Measurements from ENCODE around the gene MTHFR. TPM values are rescaled to one million over a fixed set of nuclear protein-coding genes. Genes with fewer than 3 reads are reported as not detected.

The MTHFR gene
- total RNA-seq, result 19.4 and 25.1 TPM in 2 replicates

DNA sequence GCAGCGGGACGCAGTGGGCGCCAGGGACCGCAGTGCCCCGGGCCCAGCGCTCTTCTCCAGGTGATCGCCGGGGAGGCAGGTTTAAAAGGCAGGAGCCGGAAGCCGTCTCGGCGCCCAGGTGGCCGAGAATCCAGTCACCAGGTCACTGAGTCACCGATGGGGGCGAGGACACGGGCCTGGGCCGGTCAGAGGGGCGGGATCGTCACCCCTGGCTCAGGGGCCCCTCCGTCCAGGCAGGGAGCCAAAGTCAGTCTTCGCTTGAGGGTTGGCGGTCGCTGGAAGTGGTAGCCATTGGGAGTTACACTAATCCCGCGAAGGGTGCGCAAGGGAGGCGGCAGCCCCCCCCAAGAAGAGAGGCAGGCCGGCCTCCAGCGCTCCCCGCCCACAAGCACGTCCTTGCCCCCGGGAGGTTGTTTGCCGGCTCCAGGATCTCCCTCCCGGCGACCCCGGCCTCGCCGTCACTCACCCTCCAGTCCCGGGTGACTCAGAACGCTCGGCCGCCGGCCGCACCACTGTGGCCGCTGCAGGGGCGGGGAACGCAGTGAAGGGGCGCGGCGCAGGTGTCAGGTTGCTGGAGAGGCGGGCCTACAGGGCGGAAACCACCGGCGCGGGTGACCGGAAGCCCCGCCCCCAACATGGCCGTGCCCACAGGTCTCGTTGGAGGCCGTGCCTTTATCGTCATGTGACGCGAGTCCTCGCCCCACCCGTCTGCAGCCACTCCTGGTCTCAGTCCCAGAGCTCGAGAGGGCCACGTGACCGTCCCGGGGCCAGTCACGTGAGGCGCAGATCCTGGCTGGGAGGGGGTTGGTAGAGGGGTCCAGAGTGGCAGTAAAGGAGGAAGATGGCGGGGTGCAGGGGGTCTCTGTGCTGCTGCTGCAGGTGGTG is at the start of gene MTHFR, which contains the start of gene CLCN6:
MTHFR (minus strand) TSS at position 543 of the 885 bp plus-strand sequence. CDS start 2,848 bp downstream, outside the sequence.
CLCN6 (plus strand) TSS at position 770 of the 885 bp plus-strand sequence; CDS start at position 842, 72 bp downstream.

DNA sequence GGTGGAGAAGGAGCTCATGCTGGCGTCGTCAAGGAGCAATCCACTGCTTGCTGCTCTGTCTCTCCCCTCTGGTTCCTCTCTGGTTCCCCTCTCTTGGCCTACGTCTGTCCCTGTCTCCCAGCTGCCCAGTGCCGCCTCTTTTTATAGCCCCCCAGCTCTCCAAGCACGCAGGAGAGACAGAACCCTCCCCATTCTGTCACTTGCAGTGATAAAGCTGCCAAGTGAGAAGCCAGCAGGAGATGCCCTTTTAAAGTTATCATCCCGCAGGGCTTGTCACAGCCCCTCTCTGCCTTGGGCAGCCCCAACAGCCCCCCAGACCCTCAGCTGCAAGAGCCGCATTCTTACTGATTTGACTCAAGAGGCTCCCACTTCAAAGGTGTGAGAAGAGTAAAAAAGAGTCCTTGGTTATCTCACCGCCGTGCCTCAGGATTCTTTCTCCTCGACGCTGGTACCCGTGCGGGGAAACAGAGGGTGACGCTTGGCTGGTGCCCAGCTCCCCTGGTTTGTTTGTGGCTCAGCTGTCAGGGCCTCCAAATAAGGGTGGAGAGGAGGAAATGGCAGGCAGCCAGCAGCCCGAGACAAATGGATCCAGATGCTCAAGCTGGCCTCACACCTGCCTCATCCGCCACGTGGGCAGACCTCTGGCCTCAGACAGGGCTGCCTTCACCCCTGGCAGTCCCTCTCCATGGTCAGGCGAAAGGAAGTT is 42.1 kb upstream of the MTHFR start, which contains the start of gene NPPA:
NPPA (minus strand) TSS at position 117 of the 706 bp plus-strand sequence; CDS start at position 18, 99 bp downstream.

GRCh38 chr1:11761988-11762406 is 43.8 kb downstream of the MTHFR start, which contains the start of gene C1orf167:
Gene C1orf167, plus strand, starts transcription at chr1:11762193. Its CDS starts 2,208 bp downstream, at chr1:11764401.

DNA sequence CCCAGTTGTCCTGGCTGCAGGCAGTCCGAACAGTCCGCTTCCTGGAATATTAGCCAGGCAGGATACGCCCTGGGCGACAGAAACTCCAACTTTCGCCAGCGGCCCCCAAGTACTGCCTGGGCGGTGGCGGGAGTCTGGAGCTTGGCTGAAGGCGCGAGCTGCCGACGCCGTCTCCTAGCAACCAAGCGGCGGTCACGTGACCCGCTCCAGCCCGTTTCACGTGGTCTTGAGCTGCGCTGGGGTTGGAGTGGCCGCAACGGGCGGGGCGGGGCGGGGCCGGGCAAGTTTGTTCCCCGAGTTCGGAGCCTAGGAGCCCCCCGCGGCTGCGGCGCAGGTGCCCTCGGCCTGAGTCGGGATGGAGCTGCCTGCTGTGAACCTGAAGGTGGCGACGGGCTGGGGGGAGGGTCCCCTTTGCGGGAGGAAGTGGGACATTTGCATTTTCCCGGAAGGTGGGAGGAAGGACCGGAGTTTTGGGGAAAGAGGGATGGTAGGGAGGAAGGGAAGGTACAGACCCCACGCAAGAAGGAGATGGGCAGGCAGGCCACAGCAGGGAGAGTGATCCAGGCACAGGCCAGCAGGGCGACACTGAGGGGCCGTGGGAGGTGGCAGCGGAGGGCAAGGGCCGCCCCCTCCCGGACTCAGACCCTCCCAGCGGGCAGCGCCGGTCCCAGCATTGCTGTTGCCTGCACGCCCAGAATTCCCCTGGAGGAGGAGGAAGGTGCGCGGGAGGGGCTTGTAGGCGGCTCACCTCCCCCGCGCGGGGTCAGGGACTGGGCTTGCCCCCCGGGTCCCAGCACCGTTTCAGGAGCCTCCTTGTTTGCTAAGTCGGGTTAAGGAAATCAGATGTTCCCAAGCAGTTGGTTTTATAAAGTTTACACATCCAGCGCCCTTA is 69.7 kb downstream of the MTHFR start, which contains the start of gene AGTRAP:
AGTRAP (plus strand) TSS at position 283 of the 892 bp plus-strand sequence; CDS start at position 356, 73 bp downstream.

Other genes with a start within 250 kb of the MTHFR start
- 0.68 and 0.87 TPM in 2 replicates for gene FBXO2, start 151.5 kb downstream of the MTHFR start, total RNA-seq
- 12.2 and 13.4 TPM in 2 replicates for gene FBXO44, start 151.1 kb downstream of the MTHFR start, total RNA-seq
- gene FBXO6, start 141.8 kb downstream of the MTHFR start, total RNA-seq, result 4.0 and 4.2 TPM in 2 replicates
- 22.8 and 30.4 TPM in 2 replicates for gene MAD2L2, start 124.8 kb downstream of the MTHFR start, total RNA-seq
- gene DRAXIN, start 114.3 kb downstream of the MTHFR start, total RNA-seq, result 0.10 TPM in 1 of 2 replicates, not detected in the other
- gene AGTRAP, start 69.8 kb downstream of the MTHFR start, total RNA-seq, result 32.4 and 37.2 TPM in 2 replicates
- gene C1orf167, start 43.8 kb downstream of the MTHFR start, total RNA-seq, result 0.24 TPM in 1 of 2 replicates, not detected in the other
- gene CLCN6, start 227 bp upstream of the MTHFR start, total RNA-seq, result 6.9 and 7.6 TPM in 2 replicates
- not detected in 2 replicates for gene NPPA, start 41.8 kb upstream of the MTHFR start, total RNA-seq
- gene NPPB, start 53.0 kb upstream of the MTHFR start, total RNA-seq, result not detected in 2 replicates
- 68.2 and 85.4 TPM in 2 replicates for gene KIAA2013, start 120.5 kb upstream of the MTHFR start, total RNA-seq
- 354 and 469 TPM in 2 replicates for gene PLOD1, start 128.8 kb upstream of the MTHFR start, total RNA-seq
- gene MFN2, start 174.5 kb upstream of the MTHFR start, total RNA-seq, result 30.3 and 40.1 TPM in 2 replicates
- gene MIIP, start 213.5 kb upstream of the MTHFR start, total RNA-seq, result 15.8 and 21.6 TPM in 2 replicates

Measured in cardiac ventricle fibroblast (primary cell).